Testis (tissue), 3 donors: ENCODE measurements around the gene SNX14. TPM values are rescaled to one million over a fixed set of nuclear protein-coding genes. Genes with fewer than 3 reads are reported as not detected.
"Not testable (repeated sequence)": the region's sequence is repeated elsewhere in the genome, so short reads cannot be mapped to it uniquely, and the experiment has no call there.

Source experiments
- DNase-seq: peaks from one replicate; pipeline ENCODE4 v3.0.0-alpha.2; 2019
- H3K27ac ChIP-seq, 2 donors: fragments of 200-600 bp; sonication (generic); one replicate each; pipeline ENCODE4 v1.5.1; 2019
- H3K27me3 ChIP-seq: fragments of 200-600 bp; sonication (generic); one replicate; pipeline ENCODE4 v1.5.1; 2019
- H3K36me3 ChIP-seq: fragments of 200-600 bp; sonication (generic); one replicate; pipeline ENCODE4 v1.5.1; 2017; ENCODE audit warnings: low read depth; ENCODE audit errors: missing control alignments
- H3K4me1 ChIP-seq: fragments of 200-600 bp; sonication (generic); one replicate; pipeline ENCODE4 v1.5.1; 2019
- H3K4me3 ChIP-seq, 2 donors: fragments of 200-600 bp; sonication (generic); one replicate each; pipeline ENCODE4 v1.5.1; 2017 to 2019
- H3K9me3 ChIP-seq: fragments of 200-600 bp; sonication (generic); one replicate; pipeline ENCODE4 v1.5.1; 2017
- POLR2A ChIP-seq: fragments of 450-650 bp; IDR thresholded peaks from one replicate; pipeline ENCODE4 v1.6.1; 2017; ENCODE audit warnings: antibody characterized with exemption, mild to moderate bottlenecking, moderate library complexity
- WGBS, 2 donors: methylation state at CpG; one replicate each; pipeline ENCODE4 v1.1.5; 2018; 5-methylcytosine and 5-hydroxymethylcytosine counted together
- intact Hi-C: fragments of 100-400 bp; cut with DNase I; formaldehyde crosslinking; loops from one replicate; pipeline ENCODE4 v1.15.1; 2023; ENCODE audit warnings: low total_unique reads
- polyA plus RNA-seq: library from polyadenylated mRNA; stranded (reverse); fragments of 350-450 nt; fragmentation: Illumina TruSeq; extraction: RNeasy Lipid Tissue Mini Kit (QIAGEN cat#74804); gene quantifications from one replicate; pipeline ENCODE4 v1.2.3, GENCODE V29; 2014; ENCODE audit warnings: low read depth, low replicate concordance; ENCODE audit not compliant: insufficient read depth
- total RNA-seq, 2 donors: library from RNA; depleted of rRNA; stranded (reverse); fragments of >200 nt; gene quantifications; one replicate each; pipeline ENCODE4 v1.2.3, GENCODE V29; 2016
- TF ChIP-seq, protein P1 (sequence below), 3 experiments: fragments of 450-650 bp in 2 of 3; fragments of 200-600 bp in 1 of 3; sonication (generic) in 1 of 3; IDR thresholded peaks; one replicate each; pipeline ENCODE4 v1.5.1; 2016 to 2019; ENCODE audit warnings: antibody characterized with exemption in 3 of 3, mild to moderate bottlenecking in 2 of 3, moderate library complexity in 1 of 3

Gene SNX14
- total and polyA plus RNA-seq, 3 donors from 2014 or later, result 108 to 170 (median 142) TPM

GRCh38 chr6:85641522-85641896 is 47.9 kb upstream of the SNX14 start:
- WGBS, 2 donors, result 0 to 1% methylated on average over 14 of the region's 14 CpGs
- no peak for DNase-seq
- Histone ChIP-seq H3K36me3 (no peaks in the 10 kb centered on the region), H3K27me3 (no peaks in the 10 kb centered on the region), H3K9me3 (no peaks in the 10 kb centered on the region), H3K4me1 (no peaks in the 10 kb centered on the region), H3K27ac (peak overlapping the region; percentile 99 to 100), H3K4me3 (peak overlapping the region; percentile 89 to 94)
- intact Hi-C loops, result loop anchor here (5.0 kb wide), 2 partner anchors 36 to 49 kb away; partner anchors contain the start of gene SNX14
- TF ChIP-seq, protein P1, sequence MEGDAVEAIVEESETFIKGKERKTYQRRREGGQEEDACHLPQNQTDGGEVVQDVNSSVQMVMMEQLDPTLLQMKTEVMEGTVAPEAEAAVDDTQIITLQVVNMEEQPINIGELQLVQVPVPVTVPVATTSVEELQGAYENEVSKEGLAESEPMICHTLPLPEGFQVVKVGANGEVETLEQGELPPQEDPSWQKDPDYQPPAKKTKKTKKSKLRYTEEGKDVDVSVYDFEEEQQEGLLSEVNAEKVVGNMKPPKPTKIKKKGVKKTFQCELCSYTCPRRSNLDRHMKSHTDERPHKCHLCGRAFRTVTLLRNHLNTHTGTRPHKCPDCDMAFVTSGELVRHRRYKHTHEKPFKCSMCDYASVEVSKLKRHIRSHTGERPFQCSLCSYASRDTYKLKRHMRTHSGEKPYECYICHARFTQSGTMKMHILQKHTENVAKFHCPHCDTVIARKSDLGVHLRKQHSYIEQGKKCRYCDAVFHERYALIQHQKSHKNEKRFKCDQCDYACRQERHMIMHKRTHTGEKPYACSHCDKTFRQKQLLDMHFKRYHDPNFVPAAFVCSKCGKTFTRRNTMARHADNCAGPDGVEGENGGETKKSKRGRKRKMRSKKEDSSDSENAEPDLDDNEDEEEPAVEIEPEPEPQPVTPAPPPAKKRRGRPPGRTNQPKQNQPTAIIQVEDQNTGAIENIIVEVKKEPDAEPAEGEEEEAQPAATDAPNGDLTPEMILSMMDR (IDR thresholded peaks at IDR 0.05), result no peak
- no peak for TF ChIP-seq POLR2A

- TF ChIP-seq, protein P1 (IDR thresholded peaks at IDR 0.05), result no peak
- no peak for TF ChIP-seq POLR2A
- no peak for DNase-seq
- Histone ChIP-seq H3K4me1 (no peaks in the 10 kb centered on the region), H3K27ac (no peak overlapping the region), H3K27me3 (no peaks in the 10 kb centered on the region), H3K9me3 (no peaks in the 10 kb centered on the region), H3K4me3 (no peak overlapping the region), H3K36me3 (no peaks in the 10 kb centered on the region)
- intact Hi-C loops, result loop anchor here (5.0 kb wide), 2 partner anchors 36 to 49 kb away; partner anchors contain the start of gene SNX14
- 24 to 32% methylated on average over 3 of the region's 3 CpGs for WGBS, 2 donors
Measured at GRCh38 chr6:85640821-85641220, 47.2 kb upstream of the SNX14 start.

DNA sequence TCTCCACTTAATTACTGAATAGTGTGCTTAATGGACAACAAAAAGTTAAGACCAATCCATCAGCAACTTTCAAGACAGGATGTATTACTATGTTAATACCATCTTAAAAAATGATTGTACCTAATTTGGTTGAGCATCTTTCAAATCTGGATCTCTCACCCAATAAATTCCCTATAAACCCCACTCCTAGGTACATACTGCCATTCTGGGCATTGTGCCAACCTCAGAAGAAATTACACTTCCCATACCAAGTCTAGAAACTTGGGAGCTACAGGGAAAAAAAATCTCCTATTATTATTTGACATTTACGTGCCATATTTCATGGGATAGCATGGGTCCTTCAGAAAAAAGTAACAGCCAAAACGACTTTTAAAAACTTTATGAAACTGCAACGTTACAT is 43.9 kb upstream of the SNX14 start:
- Histone ChIP-seq H3K9me3 (no peaks in the 10 kb centered on the region), H3K27ac (no peak overlapping the region), H3K36me3 (no peaks in the 10 kb centered on the region), H3K4me1 (no peaks in the 10 kb centered on the region), H3K4me3 (no peak overlapping the region), H3K27me3 (no peaks in the 10 kb centered on the region)
- DNase-seq, result no peak
- WGBS, 2 donors, result 45 to 80% methylated on average over 3 of the region's 3 CpGs
- TF ChIP-seq, protein P1 (IDR thresholded peaks at IDR 0.05), result no peak
- no peak for TF ChIP-seq POLR2A
- intact Hi-C loops, result no loop called here

DNA sequence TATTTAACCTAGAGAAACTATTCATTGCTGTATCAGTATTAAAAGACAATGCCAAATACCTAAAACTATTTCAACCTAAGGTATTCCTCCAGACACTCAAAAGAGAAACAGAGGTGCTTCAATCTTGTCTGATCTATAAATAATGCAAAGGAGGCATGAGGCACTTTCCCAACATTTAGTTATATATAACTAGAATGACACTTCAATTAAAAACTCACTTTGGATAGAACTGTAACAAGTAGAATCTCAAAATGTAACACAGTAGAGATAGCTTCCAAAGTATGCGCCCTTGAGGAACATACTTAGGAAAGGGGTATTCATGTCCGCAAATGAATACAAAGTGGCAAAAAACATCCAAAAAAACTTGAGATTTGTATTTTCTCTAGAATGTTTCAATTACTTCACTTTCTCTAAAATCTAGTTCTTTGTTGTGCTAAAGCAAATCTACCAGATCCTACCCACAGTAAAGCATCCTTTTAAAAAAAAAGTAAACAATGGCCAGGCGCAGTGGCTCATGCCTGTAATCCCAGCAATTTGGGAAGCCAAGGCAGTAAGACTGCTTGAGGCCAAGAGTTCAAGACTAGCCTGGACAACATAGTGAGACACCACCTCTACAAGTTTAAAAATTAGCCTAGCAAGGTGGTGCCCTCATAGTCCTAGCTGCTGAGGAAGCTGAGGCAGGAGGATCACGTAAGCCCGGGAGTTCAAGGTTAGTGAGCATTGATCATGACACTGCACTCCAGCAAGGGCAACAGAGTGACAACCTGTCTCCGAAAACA is 38.7 kb upstream of the SNX14 start:
- TF ChIP-seq, protein P1 (IDR thresholded peaks at IDR 0.05), result no peak
- TF ChIP-seq POLR2A, result no peak
- WGBS, 2 donors, result 79 to 87% methylated on average over 6 of the region's 6 CpGs
- Histone ChIP-seq H3K4me3 (no peak overlapping the region), H3K36me3 (no peaks in the 10 kb centered on the region), H3K27ac (peak overlapping the region in 1 of 2 donors; percentile 24), H3K9me3 (no peaks in the 10 kb centered on the region), H3K4me1 (no peaks in the 10 kb centered on the region), H3K27me3 (no peaks in the 10 kb centered on the region)
- intact Hi-C loops, result no loop called here
- DNase-seq, result no peak

- H3K27ac ChIP-seq, DNase-seq, H3K27me3 ChIP-seq, H3K36me3 ChIP-seq, H3K4me3 ChIP-seq, H3K9me3 ChIP-seq, intact Hi-C loops, H3K4me1 ChIP-seq: not testable (repeated sequence)
- WGBS, 2 donors, result 98% methylated on average over 5 of the region's 5 CpGs
Measured at GRCh38 chr6:85631117-85631516, 37.5 kb upstream of the SNX14 start.
